Parathyroid adenoma (tissue), 2 donors: ENCODE measurements around the gene TEDDM1.
"Not testable (repeated sequence)": the region's sequence is repeated elsewhere in the genome, so short reads cannot be mapped to it uniquely, and the experiment has no call there.

Experiments used
- H2AFZ ChIP-seq: fragments of 300-600 bp; sonication (generic); one replicate; pipeline ENCODE4 v1.7.0; 2017; ENCODE audit warnings: antibody characterized with exemption, mild to moderate bottlenecking
- H3K27ac ChIP-seq: fragments of 300-600 bp; sonication (generic); one replicate; pipeline ENCODE4 v1.7.0; 2017
- H3K27me3 ChIP-seq: fragments of 300-600 bp; sonication (generic); one replicate; pipeline ENCODE4 v1.7.0; 2017; ENCODE audit warnings: low read length; ENCODE audit not compliant: control insufficient read depth, insufficient read depth
- H3K36me3 ChIP-seq: fragments of 300-600 bp; sonication (generic); one replicate; pipeline ENCODE4 v1.7.0; 2017; ENCODE audit warnings: low read length; ENCODE audit not compliant: control insufficient read depth, insufficient read depth
- H3K4me1 ChIP-seq: fragments of 300-600 bp; sonication (generic); one replicate; pipeline ENCODE4 v1.7.0; 2017; ENCODE audit warnings: control low read depth
- H3K4me2 ChIP-seq: fragments of 300-600 bp; sonication (generic); one replicate; pipeline ENCODE4 v1.7.0; 2017; ENCODE audit warnings: low read length
- H3K4me3 ChIP-seq: fragments of 300-600 bp; sonication (generic); one replicate; pipeline ENCODE4 v1.7.0; 2017; ENCODE audit warnings: low read depth, low read length
- H3K79me2 ChIP-seq: fragments of 300-600 bp; sonication (generic); one replicate; pipeline ENCODE4 v1.7.0; 2017; ENCODE audit warnings: control low read depth
- H3K9ac ChIP-seq: fragments of 300-600 bp; sonication (generic); one replicate; pipeline ENCODE4 v1.7.0; 2017; ENCODE audit warnings: mild to moderate bottlenecking
- H3K9me3 ChIP-seq: fragments of 300-600 bp; sonication (generic); one replicate; pipeline ENCODE4 v1.7.0; 2017; ENCODE audit warnings: low read length; ENCODE audit not compliant: control insufficient read depth
- TF ChIP-seq, protein P1 (sequence below): fragments of 300-600 bp; sonication (generic); IDR thresholded peaks from one replicate; pipeline ENCODE4 v1.7.0; 2017; ENCODE audit warnings: antibody characterized with exemption, mild to moderate bottlenecking
- donor health status: primary hyperparathyroidism.

The TEDDM1 gene, protein sequence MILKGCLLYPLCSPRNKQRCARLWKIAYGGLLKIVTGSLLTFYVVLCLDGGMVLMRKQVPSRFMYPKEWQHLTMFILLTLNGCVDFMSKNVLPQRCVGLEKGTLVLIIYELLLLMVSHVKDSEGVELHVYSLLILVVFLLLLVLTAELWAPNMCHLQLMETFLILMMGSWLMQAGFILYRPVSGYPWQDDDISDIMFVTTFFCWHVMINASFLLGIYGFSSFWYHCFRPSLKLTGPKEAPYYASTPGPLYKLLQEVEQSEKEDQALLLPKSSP

DNA sequence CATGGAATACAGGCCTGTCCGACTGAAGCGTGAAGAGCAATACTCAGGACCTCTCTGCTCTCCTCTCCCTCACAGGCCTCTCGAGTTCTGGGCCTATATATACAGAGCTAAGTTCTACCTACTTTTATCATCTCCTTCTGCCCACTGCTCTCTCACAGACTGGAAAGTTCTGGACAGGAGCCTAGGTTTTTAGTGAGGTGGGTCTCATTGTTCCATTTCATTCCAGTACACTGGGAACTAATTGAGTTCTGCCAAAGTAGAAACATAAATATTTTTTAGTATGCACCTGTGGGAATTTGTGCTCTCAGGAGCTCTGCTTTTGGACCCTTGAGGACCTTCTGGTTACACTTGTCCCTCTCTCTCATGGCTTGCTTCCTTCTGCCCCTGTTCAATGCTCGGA lies at the start of gene TEDDM1:
TEDDM1 (minus strand) TSS at position 101 of the 400 bp plus-strand sequence. CDS start 182 bp downstream, outside the sequence.
- H3K4me2 ChIP-seq, result no peak within 1 kb of the TSS
- H3K79me2 ChIP-seq, result no peaks in the 10 kb centered on the region
- no peaks in the 10 kb centered on the region for H3K27me3 ChIP-seq
- no peak within 1 kb of the TSS for H3K27ac ChIP-seq
- H2AFZ ChIP-seq, result no peak within 1 kb of the TSS
- TF ChIP-seq, protein P1, sequence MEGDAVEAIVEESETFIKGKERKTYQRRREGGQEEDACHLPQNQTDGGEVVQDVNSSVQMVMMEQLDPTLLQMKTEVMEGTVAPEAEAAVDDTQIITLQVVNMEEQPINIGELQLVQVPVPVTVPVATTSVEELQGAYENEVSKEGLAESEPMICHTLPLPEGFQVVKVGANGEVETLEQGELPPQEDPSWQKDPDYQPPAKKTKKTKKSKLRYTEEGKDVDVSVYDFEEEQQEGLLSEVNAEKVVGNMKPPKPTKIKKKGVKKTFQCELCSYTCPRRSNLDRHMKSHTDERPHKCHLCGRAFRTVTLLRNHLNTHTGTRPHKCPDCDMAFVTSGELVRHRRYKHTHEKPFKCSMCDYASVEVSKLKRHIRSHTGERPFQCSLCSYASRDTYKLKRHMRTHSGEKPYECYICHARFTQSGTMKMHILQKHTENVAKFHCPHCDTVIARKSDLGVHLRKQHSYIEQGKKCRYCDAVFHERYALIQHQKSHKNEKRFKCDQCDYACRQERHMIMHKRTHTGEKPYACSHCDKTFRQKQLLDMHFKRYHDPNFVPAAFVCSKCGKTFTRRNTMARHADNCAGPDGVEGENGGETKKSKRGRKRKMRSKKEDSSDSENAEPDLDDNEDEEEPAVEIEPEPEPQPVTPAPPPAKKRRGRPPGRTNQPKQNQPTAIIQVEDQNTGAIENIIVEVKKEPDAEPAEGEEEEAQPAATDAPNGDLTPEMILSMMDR, result no peak
- no peaks in the 10 kb centered on the region for H3K36me3 ChIP-seq
- no peak within 1 kb of the TSS for H3K9ac ChIP-seq
- no peak within 1 kb of the TSS for H3K4me3 ChIP-seq
- H3K9me3 ChIP-seq, result no peaks in the 10 kb centered on the region
- no peaks in the 10 kb centered on the region for H3K4me1 ChIP-seq

DNA sequence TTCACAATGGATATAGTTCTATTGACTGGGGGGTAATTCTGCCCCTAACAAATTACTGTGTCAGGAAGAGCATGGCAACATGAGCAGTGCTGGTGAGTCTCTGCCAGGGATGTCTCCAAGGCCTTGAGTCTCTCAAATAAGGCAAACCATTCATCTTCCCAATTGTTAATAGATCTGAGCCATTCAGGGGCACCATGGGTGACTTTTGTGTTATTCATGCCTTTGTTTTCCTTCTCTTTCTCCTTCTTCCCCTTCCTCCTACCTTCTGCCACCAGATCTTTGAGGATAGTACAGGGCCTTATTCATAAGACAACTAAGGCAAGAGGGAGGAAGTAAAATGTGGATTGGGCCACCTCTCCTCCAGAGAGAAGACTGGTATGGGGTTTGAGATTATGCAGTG lies 49.6 kb upstream of the TEDDM1 start, which contains the start of gene RGSL1:
RGSL1 (plus strand) TSS at position 60 of the 400 bp plus-strand sequence; CDS start at position 80, 20 bp downstream.
- Histone ChIP-seq H3K9ac (no peak within 1 kb of the TSS), H2AFZ (no peak within 1 kb of the TSS), H3K9me3 (no peaks in the 10 kb centered on the region), H3K27me3 (no peaks in the 10 kb centered on the region), H3K36me3 (no peaks in the 10 kb centered on the region), H3K79me2 (no peaks in the 10 kb centered on the region), H3K27ac (no peak within 1 kb of the TSS), H3K4me1 (no peaks in the 10 kb centered on the region), H3K4me3 (no peak within 1 kb of the TSS), H3K4me2 (no peak within 1 kb of the TSS)
- TF ChIP-seq, protein P1, result no peak

DNA sequence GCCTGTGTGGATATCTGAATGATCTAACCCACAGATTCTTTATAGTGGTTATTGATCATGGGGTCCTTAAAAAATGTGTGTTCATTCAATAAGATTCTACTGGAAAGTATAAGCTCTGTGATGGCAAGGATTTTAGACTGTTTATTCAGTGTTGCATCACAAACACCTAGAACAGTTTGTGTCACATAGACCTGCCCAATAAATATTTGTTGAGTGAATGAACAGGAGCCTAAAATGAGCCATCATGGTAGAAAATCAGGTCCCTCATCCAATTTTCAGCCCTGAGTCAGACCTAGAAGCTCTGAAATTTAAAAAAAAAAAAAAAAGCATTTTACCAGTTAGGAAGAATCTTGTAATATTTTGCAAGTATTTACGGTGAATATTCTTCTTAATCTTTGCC lies 47.2 kb upstream of the TEDDM1 start:
- no peaks in the 10 kb centered on the region for H3K36me3 ChIP-seq
- H3K4me3 ChIP-seq, result no peak overlapping the region

DNA sequence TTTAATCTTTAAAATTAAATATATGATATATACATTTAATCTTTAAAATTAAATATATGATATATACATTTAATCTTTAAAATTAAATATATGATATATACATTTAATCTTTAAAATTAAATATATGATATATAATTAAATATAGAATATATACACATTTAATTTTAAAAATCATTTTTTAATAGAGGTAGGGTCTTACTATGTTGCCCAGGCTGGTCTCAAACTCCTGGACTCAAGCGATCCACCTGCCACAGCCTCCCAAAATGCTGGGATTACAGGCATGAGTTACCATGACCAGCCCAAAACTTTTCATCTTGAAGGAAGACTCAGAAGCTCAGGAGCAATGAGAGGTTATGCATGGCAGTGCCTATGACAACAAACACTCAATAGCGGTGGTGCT lies 46.7 kb upstream of the TEDDM1 start:
- not testable (repeated sequence) for H3K4me2 ChIP-seq, H3K27me3 ChIP-seq, H2AFZ ChIP-seq, H3K9me3 ChIP-seq, H3K79me2 ChIP-seq, H3K4me1 ChIP-seq, H3K9ac ChIP-seq, H3K27ac ChIP-seq, H3K4me3 ChIP-seq, H3K36me3 ChIP-seq

More for the DNA sequence above, 47.2 kb upstream of the TEDDM1 start:
- H3K9ac ChIP-seq, result no peak overlapping the region
- no peak overlapping the region for H3K4me2 ChIP-seq
- no peak overlapping the region for H3K27ac ChIP-seq
- H3K9me3 ChIP-seq, result no peaks in the 10 kb centered on the region
- H3K4me1 ChIP-seq, result no peaks in the 10 kb centered on the region
- no peaks in the 10 kb centered on the region for H3K79me2 ChIP-seq
- TF ChIP-seq, protein P1, result no peak
- H3K27me3 ChIP-seq, result no peaks in the 10 kb centered on the region
- H2AFZ ChIP-seq, result no peak overlapping the region

DNA sequence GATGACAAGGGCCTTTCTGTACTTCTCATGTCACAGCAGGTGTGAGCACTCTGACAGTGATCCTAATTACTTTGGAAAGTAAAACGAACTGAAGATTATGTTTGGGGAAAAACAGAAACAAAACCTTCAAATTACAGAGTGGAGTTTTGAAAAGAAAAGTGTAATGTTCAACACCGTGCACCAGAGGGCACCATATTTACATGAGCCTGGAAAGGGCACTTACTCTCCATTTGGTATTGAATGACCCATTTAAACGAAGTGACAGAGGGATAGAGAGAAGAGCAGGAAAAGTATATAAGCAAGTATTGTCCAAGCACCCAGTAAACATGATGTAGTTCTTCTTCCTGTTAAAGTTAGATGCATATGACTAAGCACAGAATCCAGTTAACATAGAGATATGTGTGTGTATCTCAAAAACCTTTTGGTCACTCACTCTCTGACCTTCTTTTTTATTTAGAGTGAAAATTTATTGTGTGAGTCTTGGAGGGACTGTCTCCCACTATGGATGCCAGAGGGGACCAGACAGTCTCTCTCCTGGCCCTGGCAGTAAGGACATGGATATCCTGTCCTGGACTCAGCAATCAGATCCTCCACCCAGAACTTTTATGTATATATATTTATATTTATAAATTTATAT lies 45.7 kb upstream of the TEDDM1 start:
- Histone ChIP-seq H3K27ac (no peak overlapping the region), H3K9me3 (no peaks in the 10 kb centered on the region), H3K36me3 (no peaks in the 10 kb centered on the region), H3K4me2 (no peak overlapping the region), H3K79me2 (no peaks in the 10 kb centered on the region), H3K27me3 (no peaks in the 10 kb centered on the region), H3K9ac (no peak overlapping the region), H3K4me3 (no peak overlapping the region), H3K4me1 (no peaks in the 10 kb centered on the region), H2AFZ (no peak overlapping the region)
- TF ChIP-seq, protein P1, result peak; percentile 21
